Measurements from ENCODE around the gene IL13RA1. TPM values are rescaled to one million over a fixed set of nuclear protein-coding genes. Genes with fewer than 3 reads are reported as not detected.

The IL13RA1 gene
- total and polyA plus RNA-seq, 10 of the 15 experiments (the other 5 are each of a cell fraction or from before 2014, with no cell fraction given): 2.3 to 14.2 (median 8.4) TPM

DNA sequence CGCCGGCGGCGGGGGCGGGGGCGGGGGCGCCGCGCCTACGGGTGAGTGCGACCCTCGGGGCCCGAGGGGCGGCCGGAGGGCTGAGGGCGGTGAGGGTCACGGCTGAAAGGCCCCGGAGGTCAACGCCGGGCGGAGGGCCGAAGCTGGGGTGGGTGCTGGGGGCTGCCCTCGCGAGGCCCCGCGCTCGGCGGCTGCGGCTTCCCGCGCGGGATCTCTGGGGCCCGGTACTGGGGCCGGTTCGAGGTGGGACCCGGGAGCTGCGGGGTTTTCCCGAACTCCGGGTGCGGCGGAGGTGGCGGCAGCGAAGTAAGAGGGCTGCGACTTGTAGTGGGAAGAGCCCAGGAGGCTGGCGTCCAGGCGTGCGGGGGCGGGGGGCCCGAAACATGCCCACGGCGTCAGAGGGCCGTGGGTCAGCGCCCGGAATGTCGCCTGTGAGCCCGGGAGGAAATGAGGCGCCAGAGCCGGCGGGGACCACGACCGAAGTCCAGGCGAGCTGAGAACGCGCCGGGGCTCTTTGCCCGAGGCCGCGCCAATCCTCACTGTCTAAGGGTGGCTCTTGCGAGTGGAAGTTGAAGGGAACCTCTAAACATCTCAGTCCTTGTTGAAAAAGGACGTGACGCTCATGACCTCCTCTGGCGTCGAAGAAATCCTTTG is 407 bp downstream of the IL13RA1 start:
- no peaks in the 10 kb centered on the region; a peak in 1 of 4 replicates for H3K27me3 ChIP-seq (replicated peaks in 1 of 2; ENCODE audit: control insufficient read depth in 2 of 2, insufficient read depth in 2 of 2, low read length in 1 of 2)
- ChIA-PET RAD21 (ENCODE audit: unreplicated experiment) (no interaction called here), CTCF (no interaction called here), POLR2A (interaction anchor here (1.5 kb wide), 1 partner anchor 9 kb away, joined by 5 read pairs; no protein-coding TSS in a partner anchor), SMC1A (ENCODE audit: uncharacterized antibody, unreplicated experiment) (interaction anchor here (1.2 to 4.7 kb wide), 2 partner anchors 25 to 51 kb away, joined by 3 to 26 read pairs; no protein-coding TSS in a partner anchor)
- peaks cover 8% of the 10 kb centered on the region for H3K4me1 ChIP-seq (ENCODE audit: control insufficient read depth, insufficient read depth, low read length)
- H3K27ac ChIP-seq (ENCODE audit: control insufficient read depth, insufficient read depth): no peak overlapping the region
- FAIRE-seq (no peak), DNase-seq (ENCODE audit: low read depth, low spot score) (no peak), ATAC-seq (peak; percentile 8)
- H3K4me3 ChIP-seq: peak overlapping the region; percentile 41; the same call in 1 of the 2 replicates
- peak overlapping the region; percentile 64 for H3K4me2 ChIP-seq (ENCODE audit: control insufficient read depth, insufficient read depth)
- H4K20me1 ChIP-seq (ENCODE audit: control insufficient read depth, insufficient read depth): no peaks in the 10 kb centered on the region
- no peak overlapping the region for H2AFZ ChIP-seq (ENCODE audit: control insufficient read depth, low read depth, low read length)
- in situ Hi-C loops (cut with MboI) (no loop called here), intact Hi-C loops (cut with micrococcal nuclease; ENCODE audit: unreplicated experiment) (no loop called here)
- BruUV-seq (replicated peaks): no TSS peak
- H3K79me2 ChIP-seq (ENCODE audit: control insufficient read depth, insufficient read depth, low read length): no peaks in the 10 kb centered on the region
- no peaks in the 10 kb centered on the region for H3K9me3 ChIP-seq (replicated peaks; ENCODE audit: control insufficient read depth, insufficient read depth, low read length)
- H3K9ac ChIP-seq (ENCODE audit: control insufficient read depth, insufficient read depth, low read length): no peak overlapping the region
- no peaks in the 10 kb centered on the region for H3K36me3 ChIP-seq (ENCODE audit: control insufficient read depth in 2 of 2, insufficient read depth in 2 of 2, low read length in 1 of 2)
- WGBS (ENCODE audit: insufficient coverage, insufficient replicate concordance, low lambda C conversion rate, missing lambda C conversion rate): 39% methylated on average over 57 of the region's 73 CpGs
- TF ChIP-seq EGR1 (IDR thresholded peaks at IDR 0.05; ENCODE audit: borderline replicate concordance in 1 of 2, low read depth in 2 of 2, low read length in 2 of 2) (peak in 1 of 2 experiments; percentile 68; a peak in 1 of 3 replicates), NR2F1 (conservative IDR thresholded peaks at IDR 0.05) (peak; percentile 48; the same call in 1 of the 2 replicates), CREB1 (IDR thresholded peaks at IDR 0.05; ENCODE audit: low read depth) (0 out of 2 replicates have a peak, but pooled peaks have one; percentile 16), CHD2 (IDR thresholded peaks at IDR 0.05; ENCODE audit: borderline replicate concordance, low read depth, low read length) (no peak)

DNA sequence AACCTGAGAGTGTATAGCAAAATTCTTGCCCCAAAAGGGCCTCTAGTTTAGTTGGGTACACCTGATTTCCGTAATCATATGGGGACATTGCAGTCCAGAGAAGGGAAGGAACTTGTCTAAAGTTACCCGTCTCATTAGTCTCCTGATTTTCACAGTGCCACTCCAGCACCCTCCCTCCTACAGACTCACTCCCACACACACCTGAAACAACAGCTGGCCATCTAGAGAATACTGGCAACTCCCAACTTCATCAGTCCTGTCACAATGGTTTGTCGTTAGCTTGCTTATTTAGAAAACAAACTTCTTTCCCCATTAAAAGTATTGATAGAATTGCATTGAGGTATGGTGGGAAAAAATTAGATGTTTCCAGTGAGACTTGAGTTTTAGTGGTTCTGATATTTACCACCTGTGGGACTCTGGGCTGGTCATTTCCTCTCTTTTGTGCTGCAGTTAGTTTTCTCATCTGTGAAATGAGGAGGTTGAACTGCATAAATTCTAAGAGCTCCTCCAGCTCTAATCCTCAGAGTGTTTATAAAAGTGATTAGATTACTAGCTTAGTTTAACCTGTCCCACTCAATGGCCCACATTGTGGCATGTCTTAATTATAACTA is 1.7 kb downstream of the IL13RA1 start:
- ATAC-seq: peak; percentile 23
- intact Hi-C loops (cut with micrococcal nuclease; ENCODE audit: unreplicated experiment): no loop called here
- no peak for TF ChIP-seq POLR2A (IDR thresholded peaks at IDR 0.05; ENCODE audit: low read depth, low read length)
- no peak for TF ChIP-seq RAD51 (IDR thresholded peaks at IDR 0.05)
- peak; percentile 38 for TF ChIP-seq MEF2B (IDR thresholded peaks at IDR 0.05; ENCODE audit: partially characterized antibody, poor library complexity, severe bottlenecking)

More for the DNA sequence above, 1.7 kb downstream of the IL13RA1 start:
- Histone ChIP-seq H3K4me1 (ENCODE audit: control insufficient read depth, insufficient read depth, low read length) (peaks cover 8% of the 10 kb centered on the region), H3K79me2 (ENCODE audit: control insufficient read depth, insufficient read depth, low read length) (no peaks in the 10 kb centered on the region), H3K9me3 (replicated peaks; ENCODE audit: control insufficient read depth, insufficient read depth, low read length) (no peaks in the 10 kb centered on the region; the same call in 2 of the 3 replicates), H3K36me3 (ENCODE audit: control insufficient read depth in 2 of 2, insufficient read depth in 2 of 2, low read length in 1 of 2) (no peaks in the 10 kb centered on the region), H3K4me2 (ENCODE audit: control insufficient read depth, insufficient read depth) (no peak overlapping the region; the same call in 1 of the 2 replicates), H3K27me3 (replicated peaks in 1 of 2; ENCODE audit: control insufficient read depth in 2 of 2, insufficient read depth in 2 of 2, low read length in 1 of 2) (no peaks in the 10 kb centered on the region; a peak in 1 of 4 replicates), H3K9ac (ENCODE audit: control insufficient read depth, insufficient read depth, low read length) (no peak overlapping the region), H2AFZ (ENCODE audit: control insufficient read depth, low read depth, low read length) (no peak overlapping the region), H3K27ac (ENCODE audit: control insufficient read depth, insufficient read depth) (no peak overlapping the region), H4K20me1 (ENCODE audit: control insufficient read depth, insufficient read depth) (no peaks in the 10 kb centered on the region), H3K4me3 (no peak overlapping the region)
- no peak for DNase-seq (ENCODE audit: low read depth, low spot score)
- RAD21 ChIA-PET (ENCODE audit: unreplicated experiment): interaction anchor here (0.9 to 2.1 kb wide), 5 partner anchors 23 to 190 kb away, joined by 4 to 7 read pairs (median 4); no protein-coding TSS in a partner anchor
- no peak for FAIRE-seq
- POLR2A ChIA-PET: interaction anchor here (0.6 to 1.5 kb wide), 3 partner anchors 11 to 128 kb away, joined by 3 to 6 read pairs (median 5); no protein-coding TSS in a partner anchor
- CTCF ChIA-PET: interaction anchor here (0.7 to 2.8 kb wide), 5 partner anchors 16 to 105 kb away, joined by 3 to 11 read pairs (median 7); no protein-coding TSS in a partner anchor
- SMC1A ChIA-PET (ENCODE audit: uncharacterized antibody, unreplicated experiment): interaction anchor here (0.6 to 4.7 kb wide), 10 partner anchors 12 to 102 kb away, joined by 3 to 26 read pairs (median 6); no protein-coding TSS in a partner anchor
- in situ Hi-C loops (cut with MboI): no loop called here
- no TSS peak for BruUV-seq (replicated peaks)
- WGBS (ENCODE audit: insufficient coverage, insufficient replicate concordance, low lambda C conversion rate, missing lambda C conversion rate): 62% methylated on average over 3 of the region's 3 CpGs
